ENCODE measurements around the gene CC2D2A.
A peak's percentile ranks its signal among the peaks of the same experiment; 100 is the strongest.

CC2D2A gene

DNA sequence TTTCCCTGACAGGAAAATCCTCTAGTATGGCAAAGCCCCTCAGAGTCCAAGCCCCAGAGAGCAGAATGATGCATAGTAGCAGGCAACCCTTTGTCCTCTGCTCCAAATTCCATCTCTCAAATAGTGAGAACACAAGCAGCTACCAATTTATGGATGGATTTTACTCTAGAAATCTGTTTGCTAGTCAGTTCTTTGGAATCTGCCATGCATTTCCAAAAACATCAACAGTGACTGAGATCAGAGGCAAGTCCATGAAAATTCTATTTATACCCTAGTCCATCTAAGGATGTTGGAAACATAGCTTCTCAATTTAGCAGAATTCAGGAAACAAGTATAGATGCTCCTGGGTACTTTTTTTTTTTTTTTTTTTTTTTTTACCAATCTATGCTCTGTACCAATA is 10.0 kb upstream of the CC2D2A start:
- TF ChIP-seq, protein P1, sequence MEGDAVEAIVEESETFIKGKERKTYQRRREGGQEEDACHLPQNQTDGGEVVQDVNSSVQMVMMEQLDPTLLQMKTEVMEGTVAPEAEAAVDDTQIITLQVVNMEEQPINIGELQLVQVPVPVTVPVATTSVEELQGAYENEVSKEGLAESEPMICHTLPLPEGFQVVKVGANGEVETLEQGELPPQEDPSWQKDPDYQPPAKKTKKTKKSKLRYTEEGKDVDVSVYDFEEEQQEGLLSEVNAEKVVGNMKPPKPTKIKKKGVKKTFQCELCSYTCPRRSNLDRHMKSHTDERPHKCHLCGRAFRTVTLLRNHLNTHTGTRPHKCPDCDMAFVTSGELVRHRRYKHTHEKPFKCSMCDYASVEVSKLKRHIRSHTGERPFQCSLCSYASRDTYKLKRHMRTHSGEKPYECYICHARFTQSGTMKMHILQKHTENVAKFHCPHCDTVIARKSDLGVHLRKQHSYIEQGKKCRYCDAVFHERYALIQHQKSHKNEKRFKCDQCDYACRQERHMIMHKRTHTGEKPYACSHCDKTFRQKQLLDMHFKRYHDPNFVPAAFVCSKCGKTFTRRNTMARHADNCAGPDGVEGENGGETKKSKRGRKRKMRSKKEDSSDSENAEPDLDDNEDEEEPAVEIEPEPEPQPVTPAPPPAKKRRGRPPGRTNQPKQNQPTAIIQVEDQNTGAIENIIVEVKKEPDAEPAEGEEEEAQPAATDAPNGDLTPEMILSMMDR (IDR thresholded peaks at IDR 0.05; ENCODE audit: borderline replicate concordance, insufficient read depth, low read depth, low read length) = no peak
- no peak overlapping the region for H3K4me3 ChIP-seq (ENCODE audit: low read depth, low read length)

DNA sequence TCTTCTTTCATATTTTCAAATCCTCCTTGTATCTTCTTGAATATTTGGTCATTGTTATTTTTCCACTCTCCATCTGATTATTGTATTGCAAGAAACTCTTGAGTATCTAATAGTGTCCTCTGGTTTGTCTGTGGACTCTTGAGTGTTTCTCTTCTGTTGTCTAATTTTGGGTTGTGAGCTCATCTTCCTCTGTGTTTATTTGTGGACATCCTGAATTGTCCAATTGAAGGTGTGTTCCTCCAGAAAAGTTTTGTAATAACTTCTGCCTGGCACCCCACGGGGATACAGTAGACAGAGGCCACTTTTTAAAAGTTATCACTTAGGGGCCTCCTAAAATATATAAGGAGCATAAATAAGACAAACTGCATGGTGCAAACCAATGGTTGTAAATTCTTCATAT is 3.1 kb upstream of the CC2D2A start:
- H3K4me3 ChIP-seq (ENCODE audit: low read depth, low read length) = no peak overlapping the region
- TF ChIP-seq, protein P1 (IDR thresholded peaks at IDR 0.05; ENCODE audit: borderline replicate concordance, insufficient read depth, low read depth, low read length) = no peak

DNA sequence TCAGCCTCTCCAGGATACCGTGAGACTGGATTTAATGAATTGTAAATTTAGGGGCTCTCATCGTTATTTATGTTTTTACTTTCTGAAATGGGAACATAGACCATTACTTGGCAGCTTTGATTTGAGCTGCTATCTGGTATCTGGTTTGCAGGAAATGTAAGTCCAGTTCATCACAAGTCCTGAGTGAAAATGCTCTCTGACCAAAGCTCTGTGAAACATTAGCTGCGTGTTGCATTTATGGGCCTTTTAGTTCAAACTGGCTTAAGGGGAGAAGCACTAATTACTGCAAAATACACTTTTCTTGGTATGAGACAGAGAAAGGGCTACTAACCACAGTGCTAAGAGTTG is 420 bp downstream of the CC2D2A start:
- TF ChIP-seq, protein P1 (IDR thresholded peaks at IDR 0.05; ENCODE audit: borderline replicate concordance, insufficient read depth, low read depth, low read length) = no peak
- no peak overlapping the region for H3K4me3 ChIP-seq (ENCODE audit: low read depth, low read length)

DNA sequence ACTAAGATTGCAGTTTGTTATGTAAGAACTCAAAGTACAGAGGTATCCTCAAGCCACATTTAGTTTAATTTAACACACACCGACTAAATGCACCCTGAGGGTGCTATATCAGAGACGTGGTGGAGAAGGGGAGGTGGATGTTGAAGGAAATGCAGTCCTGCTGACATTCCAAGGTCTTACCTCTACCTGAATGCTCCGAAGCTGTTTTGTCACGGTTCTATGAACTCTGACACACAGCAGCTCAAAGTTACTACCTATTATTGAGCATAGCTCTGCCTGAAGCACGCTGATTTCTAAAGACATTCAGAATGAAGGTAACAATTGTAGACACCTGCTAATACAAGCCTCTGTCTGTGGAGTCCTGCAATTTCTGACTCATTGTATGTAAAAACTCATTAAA is 6.7 kb downstream of the CC2D2A start:
- no peak overlapping the region for H3K4me3 ChIP-seq (ENCODE audit: low read depth, low read length)
- TF ChIP-seq, protein P1 (IDR thresholded peaks at IDR 0.05; ENCODE audit: borderline replicate concordance, insufficient read depth, low read depth, low read length) = no peak

DNA sequence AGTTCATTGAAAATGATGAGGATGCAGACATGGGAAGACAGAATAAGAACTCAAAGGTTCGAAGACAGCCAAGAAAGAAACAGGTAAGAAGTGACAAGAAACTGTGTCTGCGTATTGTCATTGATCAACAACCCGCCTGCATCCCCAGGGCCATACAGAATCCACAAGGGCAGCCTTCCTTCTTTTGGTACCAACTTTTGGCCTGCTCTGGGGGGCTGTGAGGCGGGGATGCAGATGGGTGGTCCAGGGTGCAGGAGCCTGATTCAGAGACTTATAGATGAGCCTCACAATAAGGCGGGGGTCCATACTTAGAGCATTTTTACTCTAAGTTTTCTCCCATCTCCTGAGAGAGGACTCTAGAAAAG is 9.0 kb downstream of the CC2D2A start:
- H3K4me3 ChIP-seq (ENCODE audit: low read depth, low read length) = no peak overlapping the region
- TF ChIP-seq, protein P1 (IDR thresholded peaks at IDR 0.05; ENCODE audit: borderline replicate concordance, insufficient read depth, low read depth, low read length) = no peak

DNA sequence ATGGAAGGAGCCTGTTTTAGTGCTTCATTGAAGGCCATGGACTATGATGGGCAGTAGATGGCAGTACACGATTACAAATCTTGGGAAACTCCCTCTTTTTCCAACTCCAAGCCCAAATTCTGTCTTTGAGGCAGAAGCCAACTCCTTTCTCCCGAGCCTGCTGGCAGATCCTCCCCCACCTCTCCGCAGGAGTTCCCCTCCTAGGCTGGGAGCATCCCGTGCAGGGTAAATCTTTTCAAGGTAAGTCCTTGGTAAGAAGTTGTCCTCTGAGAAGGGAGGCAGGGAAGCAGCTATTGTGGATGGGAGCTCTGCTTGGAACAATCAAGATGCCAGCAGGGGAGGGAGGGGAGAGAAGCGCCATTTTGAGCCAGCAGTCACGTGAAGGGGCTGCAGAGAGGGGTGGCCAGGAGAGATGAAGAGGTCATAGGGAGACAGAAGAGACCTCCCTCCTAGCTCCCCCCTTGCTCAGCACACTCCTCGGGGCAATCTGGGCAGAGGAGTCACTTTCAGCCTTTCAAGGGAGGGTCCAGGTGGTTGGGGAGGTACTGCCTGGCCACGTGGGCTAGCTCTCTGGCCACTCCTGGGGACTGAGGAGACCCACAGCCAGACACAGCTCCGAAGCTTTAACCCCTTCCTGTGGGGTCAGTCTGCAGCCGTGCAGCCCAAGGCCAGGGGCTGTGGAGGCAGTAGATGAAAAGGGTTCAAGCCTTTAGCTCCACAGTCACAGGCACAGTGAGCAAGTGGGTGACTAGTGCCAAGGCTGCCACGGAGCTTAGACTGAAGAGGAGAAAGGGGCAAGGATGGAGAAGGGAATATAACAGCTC is 9.6 kb downstream of the CC2D2A start:
- H3K4me3 ChIP-seq (ENCODE audit: low read depth, low read length) = no peak overlapping the region
- TF ChIP-seq, protein P1 (IDR thresholded peaks at IDR 0.05; ENCODE audit: borderline replicate concordance, insufficient read depth, low read depth, low read length) = peak; percentile 48; the same call in 1 of the 2 replicates

DNA sequence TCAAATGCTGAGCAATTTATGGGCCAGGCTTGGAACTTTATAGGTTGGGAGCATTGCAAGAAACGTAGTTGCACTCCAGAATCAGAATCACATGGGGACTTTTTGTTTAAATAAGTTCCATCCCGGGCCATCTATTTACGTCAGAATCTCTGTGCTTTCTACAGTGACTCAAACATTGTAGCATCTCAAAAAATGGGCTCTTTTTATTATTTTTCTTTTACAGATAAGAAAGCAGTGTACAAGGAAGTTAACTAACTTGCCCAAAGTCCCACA is 10.2 kb downstream of the CC2D2A start:
- TF ChIP-seq, protein P1 (IDR thresholded peaks at IDR 0.05; ENCODE audit: borderline replicate concordance, insufficient read depth, low read depth, low read length) = no peak
- no peak overlapping the region for H3K4me3 ChIP-seq (ENCODE audit: low read depth, low read length)
